ENCODE results near the gene GPATCH8. TPM values are rescaled to one million over a fixed set of nuclear protein-coding genes. Genes with fewer than 3 reads are reported as not detected.

GPATCH8 gene
- total RNA-seq, 1 experiment from 2014 or later: 51.5 TPM

DNA sequence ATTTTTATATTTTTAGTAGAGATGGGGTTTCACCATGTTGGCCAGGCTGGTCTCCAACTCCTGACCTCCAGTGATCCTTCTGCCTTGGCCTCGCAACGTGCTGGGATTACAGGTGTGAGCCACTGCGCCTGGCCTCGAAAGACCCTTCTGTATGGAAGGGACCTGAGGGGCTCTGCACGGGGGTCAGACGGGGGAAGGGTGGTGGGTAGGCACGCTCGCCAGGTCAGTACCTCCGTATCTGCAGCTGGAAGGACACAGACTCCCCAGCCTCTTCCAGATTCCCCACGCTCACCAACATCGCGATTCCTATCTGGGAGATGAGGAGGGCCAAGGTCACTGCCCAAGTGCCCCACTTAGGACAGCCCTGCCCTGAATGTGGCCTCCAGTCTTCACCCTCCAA, 126.4 kb downstream of the GPATCH8 start:
- TF ChIP-seq CTCF (conservative IDR thresholded peaks at IDR 0.05): no peak
- H3K23ac ChIP-seq (ENCODE audit: insufficient read length, low read depth, low read length): no peak overlapping the region
- no CpG with 5 or more reads among the region's 12 CpGs for whole genome bisulfite sequencing (ENCODE audit: extremely low coverage, insufficient read length, low lambda C conversion rate)
- H3K27ac ChIP-seq (ENCODE audit: insufficient read length, low read depth, low read length): no peak overlapping the region
- no peaks in the 10 kb centered on the region for H3K79me1 ChIP-seq (ENCODE audit: insufficient read depth, low read depth, low read length, poor library complexity, severe bottlenecking)
- no peak overlapping the region for H3K56ac ChIP-seq (ENCODE audit: insufficient read length, low read depth, low read length)
- H3K23me2 ChIP-seq (ENCODE audit: insufficient read length, low read depth, low read length, poor library complexity, severe bottlenecking): peaks cover 5% of the 10 kb centered on the region
- no peaks in the 10 kb centered on the region for H4K20me1 ChIP-seq (ENCODE audit: control insufficient read depth, insufficient read depth, insufficient read length)
- H3K4me2 ChIP-seq (ENCODE audit: insufficient read depth, insufficient read length, low read length): no peak overlapping the region
- no peak overlapping the region for H3K27ac Mint-ChIP-seq
- no peaks in the 10 kb centered on the region; the same call in 1 of the 2 replicates for H3K27me3 ChIP-seq (ENCODE audit: insufficient read depth, low read length)
- H3K27me3 Mint-ChIP-seq (ENCODE audit: low read depth): peaks cover 5% of the 10 kb centered on the region
- no peak overlapping the region for H3K4ac ChIP-seq (ENCODE audit: low read depth, low read length)
- no peaks in the 10 kb centered on the region for H3K9me3 ChIP-seq (ENCODE audit: control insufficient read depth, low read depth, low read length)
- no peak overlapping the region for H4K91ac ChIP-seq (ENCODE audit: insufficient read length, low read depth, low read length)
- H2BK5ac ChIP-seq (ENCODE audit: insufficient read length, low read length): no peak overlapping the region
- peaks cover 10 to 25% of the 10 kb centered on the region in 2 experiments for H3K4me1 Mint-ChIP-seq
- DNase-seq: no peak
- no peak overlapping the region for H3K9ac ChIP-seq (ENCODE audit: extremely low read depth, insufficient read length, low read length)
- no peaks in the 10 kb centered on the region for H3K79me2 ChIP-seq (ENCODE audit: insufficient read depth, low read length)
- no peak overlapping the region; a peak in 1 of 5 replicates for H3K4me3 Mint-ChIP-seq
- H3K9me3 Mint-ChIP-seq: no peaks in the 10 kb centered on the region; a peak in 1 of 5 replicates
- H2BK12ac ChIP-seq (ENCODE audit: insufficient read length, low read depth, low read length): no peak overlapping the region
- no peak overlapping the region for H2AK5ac ChIP-seq (ENCODE audit: insufficient read length, low read length)
- peaks cover 8% of the 10 kb centered on the region for H3K4me1 ChIP-seq (ENCODE audit: insufficient read depth, low read length)
- no peak overlapping the region for H2BK20ac ChIP-seq (ENCODE audit: low read depth, low read length, poor library complexity, severe bottlenecking)
- H3K14ac ChIP-seq (ENCODE audit: insufficient read depth, low read length): no peak overlapping the region
- H3K36me3 Mint-ChIP-seq (ENCODE audit: insufficient read depth in 1 of 3, low read depth in 3 of 3): peaks cover 0 to 4% (median 0%) of the 10 kb centered on the region in 3 experiments; a peak in 1 of 7 replicates
- no peak overlapping the region for H4K8ac ChIP-seq (replicated peaks; ENCODE audit: insufficient read length, low read depth, low read length)
- no peak overlapping the region for H2BK120ac ChIP-seq (ENCODE audit: low read depth, low read length, poor library complexity, severe bottlenecking)
- H4K5ac ChIP-seq (ENCODE audit: insufficient read length, low read depth, low read length): no peak overlapping the region
- H3K18ac ChIP-seq (ENCODE audit: insufficient read length, low read depth, low read length): no peak overlapping the region
- no peak overlapping the region for H3T11ph ChIP-seq (ENCODE audit: low read length)
- H2AFZ ChIP-seq (ENCODE audit: low read length): no peak overlapping the region
- H2BK15ac ChIP-seq (ENCODE audit: low read depth, low read length): no peak overlapping the region
